ENCODE data around the gene VWA2.

The VWA2 gene

DNA sequence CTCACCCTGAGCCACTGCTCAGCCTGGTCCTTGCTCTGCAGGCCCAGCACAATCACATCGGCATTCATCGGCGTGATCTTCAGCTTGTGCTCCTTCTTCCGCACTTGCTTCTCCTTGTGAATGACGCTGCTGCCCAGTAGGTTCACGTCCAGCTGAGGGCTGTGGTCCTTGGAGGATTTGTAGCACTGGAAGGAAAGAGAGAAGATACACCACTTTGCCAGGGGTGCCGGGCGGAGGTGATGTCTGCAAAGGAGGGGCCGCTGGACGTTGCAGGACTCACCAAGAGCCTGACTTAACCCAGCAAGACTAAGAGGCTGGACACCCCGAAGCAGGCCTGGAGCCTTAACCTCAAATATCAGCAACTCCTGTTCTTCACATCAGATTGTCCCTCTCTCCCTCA is 74.8 kb downstream of the VWA2 start:
- H3K4me3 ChIP-seq (ENCODE audit: low read depth, low read length) = no peak overlapping the region
- no peaks in the 10 kb centered on the region for H3K36me3 ChIP-seq

DNA sequence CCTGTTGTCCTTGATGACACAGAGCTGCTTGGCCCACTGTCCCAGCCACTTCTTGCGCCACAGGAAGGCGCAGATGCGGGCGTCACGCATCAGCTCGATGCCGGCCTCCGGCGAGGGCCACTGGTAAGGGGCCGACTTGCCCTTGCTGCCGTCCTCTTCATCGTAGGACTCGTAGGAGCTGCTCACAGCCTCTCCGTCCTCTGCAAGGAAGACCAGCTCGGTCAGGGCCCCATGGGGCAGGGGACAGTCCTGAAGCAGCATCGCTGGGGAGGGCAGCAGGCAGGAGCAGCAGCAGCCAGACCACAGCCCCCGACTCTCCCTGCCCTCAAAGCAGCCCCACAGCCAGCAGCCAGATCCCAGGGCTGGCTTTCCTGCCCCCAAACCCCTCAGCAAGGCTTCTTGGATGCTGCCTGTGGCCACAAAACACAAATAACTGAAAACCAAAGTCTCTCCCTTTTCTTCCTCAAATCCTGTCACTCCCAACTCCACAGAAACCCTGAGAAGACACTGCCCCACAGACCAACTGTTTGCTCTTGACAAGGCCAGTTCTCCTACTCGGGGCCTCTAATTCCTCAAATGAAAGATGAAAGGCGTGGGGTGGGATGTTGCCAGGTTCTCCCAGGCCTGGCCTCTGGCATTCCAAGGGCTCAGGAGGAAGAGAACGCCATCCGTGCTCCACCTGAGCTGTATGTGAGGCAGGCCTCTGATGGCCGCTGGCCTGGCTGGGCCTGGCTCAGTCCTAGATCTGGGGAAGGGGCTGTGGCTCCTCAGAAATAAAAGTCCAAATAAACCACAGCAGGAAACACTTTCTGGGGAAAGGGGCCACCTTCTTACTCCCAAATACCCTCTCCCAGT is 76.7 kb downstream of the VWA2 start:
- H3K36me3 ChIP-seq = no peaks in the 10 kb centered on the region
- no peak overlapping the region for H3K4me3 ChIP-seq (ENCODE audit: low read depth, low read length)
- TF ChIP-seq, protein P1, sequence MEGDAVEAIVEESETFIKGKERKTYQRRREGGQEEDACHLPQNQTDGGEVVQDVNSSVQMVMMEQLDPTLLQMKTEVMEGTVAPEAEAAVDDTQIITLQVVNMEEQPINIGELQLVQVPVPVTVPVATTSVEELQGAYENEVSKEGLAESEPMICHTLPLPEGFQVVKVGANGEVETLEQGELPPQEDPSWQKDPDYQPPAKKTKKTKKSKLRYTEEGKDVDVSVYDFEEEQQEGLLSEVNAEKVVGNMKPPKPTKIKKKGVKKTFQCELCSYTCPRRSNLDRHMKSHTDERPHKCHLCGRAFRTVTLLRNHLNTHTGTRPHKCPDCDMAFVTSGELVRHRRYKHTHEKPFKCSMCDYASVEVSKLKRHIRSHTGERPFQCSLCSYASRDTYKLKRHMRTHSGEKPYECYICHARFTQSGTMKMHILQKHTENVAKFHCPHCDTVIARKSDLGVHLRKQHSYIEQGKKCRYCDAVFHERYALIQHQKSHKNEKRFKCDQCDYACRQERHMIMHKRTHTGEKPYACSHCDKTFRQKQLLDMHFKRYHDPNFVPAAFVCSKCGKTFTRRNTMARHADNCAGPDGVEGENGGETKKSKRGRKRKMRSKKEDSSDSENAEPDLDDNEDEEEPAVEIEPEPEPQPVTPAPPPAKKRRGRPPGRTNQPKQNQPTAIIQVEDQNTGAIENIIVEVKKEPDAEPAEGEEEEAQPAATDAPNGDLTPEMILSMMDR (IDR thresholded peaks at IDR 0.05; ENCODE audit: low read depth, low read length) = no peak
- no peak for DNase-seq
- no peaks in the 10 kb centered on the region for H3K9me3 ChIP-seq
- no peaks in the 10 kb centered on the region for H3K27me3 ChIP-seq
- no peaks in the 10 kb centered on the region for H3K4me1 ChIP-seq

More for the DNA sequence above, 74.8 kb downstream of the VWA2 start:
- Histone ChIP-seq H3K9me3 (no peaks in the 10 kb centered on the region), H3K4me1 (no peaks in the 10 kb centered on the region), H3K27me3 (no peaks in the 10 kb centered on the region)
- TF ChIP-seq, protein P1 (IDR thresholded peaks at IDR 0.05; ENCODE audit: low read depth, low read length) = no peak
- DNase-seq = no peak

DNA sequence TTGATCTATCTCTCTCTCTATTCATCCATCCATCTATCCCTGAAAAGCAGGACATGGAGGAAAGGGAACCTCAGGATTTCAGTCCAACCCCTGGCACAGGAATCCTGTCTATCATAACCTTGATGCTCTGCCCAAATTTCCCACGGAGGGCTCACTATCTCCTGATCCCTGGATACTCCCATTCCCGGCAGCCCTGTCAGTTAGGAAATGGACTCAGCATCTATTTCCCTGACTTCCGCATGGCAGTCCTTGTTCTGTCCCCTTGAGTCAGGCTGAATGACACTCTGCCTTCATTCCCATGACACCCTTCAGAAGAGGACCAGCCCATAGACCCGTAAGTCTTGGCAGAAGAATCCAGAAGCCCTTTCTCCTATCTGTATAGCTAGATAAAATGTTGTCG is 77.7 kb downstream of the VWA2 start:
- TF ChIP-seq, protein P1 (IDR thresholded peaks at IDR 0.05; ENCODE audit: low read depth, low read length) = no peak

DNA sequence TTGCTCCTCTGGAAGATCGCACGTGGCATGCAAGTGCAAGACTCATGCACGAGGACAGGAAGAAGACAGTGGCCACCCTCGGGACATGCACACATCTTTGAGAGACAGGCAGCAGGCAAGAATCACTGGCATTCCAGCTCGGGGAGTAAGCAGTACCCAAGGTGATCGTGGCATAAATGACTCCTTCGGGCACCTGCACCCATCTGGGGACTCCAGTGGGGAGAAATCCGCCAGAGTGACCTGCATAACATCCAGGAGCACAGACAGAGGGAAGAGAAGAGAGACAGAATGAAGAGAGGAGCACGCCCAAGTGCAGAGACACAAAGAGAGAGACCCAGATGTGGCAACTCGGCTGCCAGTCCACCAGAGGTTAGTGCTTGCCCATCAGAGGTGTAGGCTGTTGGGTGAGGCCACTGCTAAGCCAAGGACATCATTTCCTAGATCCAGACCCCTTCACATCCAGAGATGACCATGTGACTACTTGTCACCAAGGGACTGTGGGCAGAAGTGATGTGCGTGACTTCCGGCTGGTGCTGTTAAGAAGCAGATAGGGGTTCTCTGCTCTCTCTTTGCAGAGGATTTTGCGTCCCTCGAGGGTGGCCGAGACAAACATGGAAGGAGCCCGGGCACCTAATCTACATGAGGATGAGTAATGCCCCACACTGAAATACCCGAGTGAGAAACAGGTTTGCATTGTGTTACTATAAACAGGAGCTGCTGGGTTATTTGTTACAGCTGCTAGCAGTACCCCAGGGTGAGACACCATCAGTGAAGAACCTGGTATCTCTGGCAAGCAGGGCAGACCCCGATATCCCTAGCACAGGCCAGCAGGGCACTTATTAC is 80.6 kb downstream of the VWA2 start:
- TF ChIP-seq, protein P1 (IDR thresholded peaks at IDR 0.05; ENCODE audit: low read depth, low read length) = no peak
- Histone ChIP-seq H3K4me1 (no peaks in the 10 kb centered on the region), H3K9me3 (no peaks in the 10 kb centered on the region), H3K36me3 (no peaks in the 10 kb centered on the region), H3K4me3 (ENCODE audit: low read depth, low read length) (no peak overlapping the region), H3K27me3 (no peaks in the 10 kb centered on the region)
- DNase-seq = no peak

More for the DNA sequence above, 77.7 kb downstream of the VWA2 start:
- no peaks in the 10 kb centered on the region for H3K27me3 ChIP-seq
- no peak for DNase-seq
- no peaks in the 10 kb centered on the region for H3K36me3 ChIP-seq
- no peaks in the 10 kb centered on the region for H3K4me1 ChIP-seq
- no peaks in the 10 kb centered on the region for H3K9me3 ChIP-seq
- H3K4me3 ChIP-seq (ENCODE audit: low read depth, low read length) = no peak overlapping the region

DNA sequence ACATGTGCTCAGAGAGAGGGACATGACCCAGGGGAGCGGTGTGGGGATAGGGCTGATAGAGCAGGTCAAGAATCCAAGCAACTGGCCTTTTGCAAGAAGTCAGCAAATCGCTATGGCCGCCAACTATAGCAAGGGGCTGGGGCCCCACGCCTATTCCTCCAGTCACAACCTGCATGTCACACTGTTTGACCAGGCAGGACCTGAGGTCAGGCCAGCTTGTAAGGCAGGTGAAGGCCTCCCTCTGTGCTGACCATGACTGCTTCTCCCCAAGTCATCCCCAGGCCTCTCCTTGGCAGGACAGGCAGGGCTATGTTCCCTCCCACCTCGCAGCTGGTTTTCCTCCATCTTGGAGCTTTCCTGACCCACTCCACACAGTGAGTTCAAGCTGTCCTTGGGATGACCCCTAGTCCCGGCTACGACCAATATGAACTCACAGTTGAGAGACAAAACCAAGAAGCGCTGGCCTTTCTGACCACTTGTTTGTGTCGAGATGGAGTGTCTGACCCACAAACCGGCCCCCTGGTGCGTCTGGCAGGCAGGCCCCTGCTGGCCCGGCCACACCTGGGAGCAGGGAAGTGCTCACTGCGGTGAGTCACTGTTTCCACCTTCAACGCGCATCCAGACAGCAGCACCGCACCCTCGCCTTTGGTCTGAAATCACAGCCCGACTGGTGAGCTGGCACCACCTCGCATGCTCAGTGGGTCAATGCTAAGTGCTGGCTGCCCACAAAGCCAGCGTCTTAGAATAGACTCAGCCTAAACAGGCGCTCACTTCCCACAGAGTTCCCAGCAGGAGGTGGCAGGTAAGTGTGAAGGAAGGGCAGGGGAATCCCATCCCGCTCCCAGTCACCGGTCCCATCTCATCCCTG is 81.4 kb downstream of the VWA2 start:
- DNase-seq = no peak
- H3K36me3 ChIP-seq = no peaks in the 10 kb centered on the region
- no peak overlapping the region for H3K4me3 ChIP-seq (ENCODE audit: low read depth, low read length)
- H3K4me1 ChIP-seq = no peaks in the 10 kb centered on the region
- TF ChIP-seq, protein P1 (IDR thresholded peaks at IDR 0.05; ENCODE audit: low read depth, low read length) = no peak
- H3K27me3 ChIP-seq = no peaks in the 10 kb centered on the region
- no peaks in the 10 kb centered on the region for H3K9me3 ChIP-seq

Data from BE2C (cell line).